ENCODE results near the gene PXN. TPM values are rescaled to one million over a fixed set of nuclear protein-coding genes. Genes with fewer than 3 reads are reported as not detected.

PXN gene
- total and polyA plus RNA-seq, 2 of the 13 experiments (the other 11 are each of a cell fraction or from before 2014, with no cell fraction given): 13.6 to 14.2 TPM

- TF ChIP-seq ZNF567 (CRISPR knock-in tag; IDR thresholded peaks at IDR 0.05; ENCODE audit: borderline replicate concordance): no peak
- TF ChIP-seq TRAFD1 (CRISPR knock-in tag; IDR thresholded peaks at IDR 0.05; ENCODE audit: borderline replicate concordance): no peak
- no peak for TF ChIP-seq DPF2 (CRISPR knock-in tag; IDR thresholded peaks at IDR 0.05; ENCODE audit: borderline replicate concordance, low read depth)
- TF ChIP-seq ZBTB21 (CRISPR knock-in tag; IDR thresholded peaks at IDR 0.05): 0 out of 2 replicates have a peak, but pooled peaks have one; percentile 33
- no peak; the same call in 1 of the 2 replicates for TF ChIP-seq ZC3H4 (CRISPR knock-in tag; IDR thresholded peaks at IDR 0.05; ENCODE audit: borderline replicate concordance)
- peak; percentile 100 for TF ChIP-seq POLR2AphosphoS5 (IDR thresholded peaks at IDR 0.05; ENCODE audit: low read depth, low read length)
- no peak for TF ChIP-seq SIX4 (CRISPR knock-in tag; IDR thresholded peaks at IDR 0.05)
- TF ChIP-seq BRD4 (CRISPR knock-in tag; IDR thresholded peaks at IDR 0.05): peak; percentile 50
- TF ChIP-seq, protein P1, sequence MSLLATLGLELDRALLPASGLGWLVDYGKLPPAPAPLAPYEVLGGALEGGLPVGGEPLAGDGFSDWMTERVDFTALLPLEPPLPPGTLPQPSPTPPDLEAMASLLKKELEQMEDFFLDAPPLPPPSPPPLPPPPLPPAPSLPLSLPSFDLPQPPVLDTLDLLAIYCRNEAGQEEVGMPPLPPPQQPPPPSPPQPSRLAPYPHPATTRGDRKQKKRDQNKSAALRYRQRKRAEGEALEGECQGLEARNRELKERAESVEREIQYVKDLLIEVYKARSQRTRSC (CRISPR knock-in tag; IDR thresholded peaks at IDR 0.05; ENCODE audit: low read depth): no peak
- peak; percentile 99 for TF ChIP-seq GTF2F1 (IDR thresholded peaks at IDR 0.05; ENCODE audit: low read length)
- TF ChIP-seq DMTF1 (CRISPR knock-in tag; IDR thresholded peaks at IDR 0.05): no peak
- no peak for TF ChIP-seq RNF2 (conservative IDR thresholded peaks at IDR 0.05; ENCODE audit: low read depth)
- TF ChIP-seq, protein P2, sequence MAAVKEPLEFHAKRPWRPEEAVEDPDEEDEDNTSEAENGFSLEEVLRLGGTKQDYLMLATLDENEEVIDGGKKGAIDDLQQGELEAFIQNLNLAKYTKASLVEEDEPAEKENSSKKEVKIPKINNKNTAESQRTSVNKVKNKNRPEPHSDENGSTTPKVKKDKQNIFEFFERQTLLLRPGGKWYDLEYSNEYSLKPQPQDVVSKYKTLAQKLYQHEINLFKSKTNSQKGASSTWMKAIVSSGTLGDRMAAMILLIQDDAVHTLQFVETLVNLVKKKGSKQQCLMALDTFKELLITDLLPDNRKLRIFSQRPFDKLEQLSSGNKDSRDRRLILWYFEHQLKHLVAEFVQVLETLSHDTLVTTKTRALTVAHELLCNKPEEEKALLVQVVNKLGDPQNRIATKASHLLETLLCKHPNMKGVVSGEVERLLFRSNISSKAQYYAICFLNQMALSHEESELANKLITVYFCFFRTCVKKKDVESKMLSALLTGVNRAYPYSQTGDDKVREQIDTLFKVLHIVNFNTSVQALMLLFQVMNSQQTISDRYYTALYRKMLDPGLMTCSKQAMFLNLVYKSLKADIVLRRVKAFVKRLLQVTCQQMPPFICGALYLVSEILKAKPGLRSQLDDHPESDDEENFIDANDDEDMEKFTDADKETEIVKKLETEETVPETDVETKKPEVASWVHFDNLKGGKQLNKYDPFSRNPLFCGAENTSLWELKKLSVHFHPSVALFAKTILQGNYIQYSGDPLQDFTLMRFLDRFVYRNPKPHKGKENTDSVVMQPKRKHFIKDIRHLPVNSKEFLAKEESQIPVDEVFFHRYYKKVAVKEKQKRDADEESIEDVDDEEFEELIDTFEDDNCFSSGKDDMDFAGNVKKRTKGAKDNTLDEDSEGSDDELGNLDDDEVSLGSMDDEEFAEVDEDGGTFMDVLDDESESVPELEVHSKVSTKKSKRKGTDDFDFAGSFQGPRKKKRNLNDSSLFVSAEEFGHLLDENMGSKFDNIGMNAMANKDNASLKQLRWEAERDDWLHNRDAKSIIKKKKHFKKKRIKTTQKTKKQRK (IDR thresholded peaks at IDR 0.05; ENCODE audit: low read length): no peak
- no peak for TF ChIP-seq NCOR1 (IDR thresholded peaks at IDR 0.05; ENCODE audit: borderline replicate concordance, low read length)
- TF ChIP-seq, protein P3, sequence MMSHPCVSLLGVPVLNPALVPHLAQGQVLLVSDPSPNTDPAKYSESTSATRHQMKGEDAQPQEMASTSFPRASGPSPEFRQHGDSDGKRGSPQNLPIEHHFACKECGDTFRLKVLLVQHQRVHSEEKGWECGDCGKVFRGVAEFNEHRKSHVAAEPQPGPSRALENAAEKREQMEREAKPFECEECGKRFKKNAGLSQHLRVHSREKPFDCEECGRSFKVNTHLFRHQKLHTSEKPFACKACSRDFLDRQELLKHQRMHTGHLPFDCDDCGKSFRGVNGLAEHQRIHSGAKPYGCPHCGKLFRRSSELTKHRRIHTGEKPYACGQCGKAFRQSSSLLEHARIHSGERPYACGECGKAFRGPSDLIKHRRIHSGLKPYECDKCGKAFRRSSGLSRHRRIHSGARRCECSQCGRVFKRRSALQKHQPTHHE (CRISPR knock-in tag; IDR thresholded peaks at IDR 0.05; ENCODE audit: borderline replicate concordance): no peak; the same call in 1 of the 2 replicates
- no peak for TF ChIP-seq ADNP (CRISPR knock-in tag; IDR thresholded peaks at IDR 0.05)
- no peak for TF ChIP-seq CAMTA2 (CRISPR knock-in tag; IDR thresholded peaks at IDR 0.05; ENCODE audit: borderline replicate concordance)
- TF ChIP-seq ERF (CRISPR knock-in tag; IDR thresholded peaks at IDR 0.05): no peak; the same call in 1 of the 2 replicates
- TF ChIP-seq TBP (CRISPR knock-in tag; IDR thresholded peaks at IDR 0.05): peak; percentile 80; the same call in 1 of the 2 replicates
- TF ChIP-seq MED1 (CRISPR knock-in tag; IDR thresholded peaks at IDR 0.05): peak; percentile 99
Observed at GRCh38 chr12:120292661-120293531, 27.4 kb upstream of the PXN start, which contains the start of gene RNU4-1 (continued).

All from HepG2 (cell line).